Suprapubic skin (tissue), 4 donors: ENCODE results near the gene CAPN7.

Source experiments
- POLR2A ChIP-seq, 2 donors: fragments of 450-650 bp; IDR thresholded peaks; one replicate each; pipeline ENCODE4 v1.6.1; 2017; ENCODE audit warnings: antibody characterized with exemption in 2 of 2, mild to moderate bottlenecking in 2 of 2, moderate library complexity in 2 of 2
- POLR2AphosphoS5 ChIP-seq, 3 donors: sonication (generic); formaldehyde crosslinking; IDR thresholded peaks; one replicate each; pipeline ENCODE4 v1.6.1; 2017; ENCODE audit warnings: antibody characterized with exemption in 3 of 3
- TF ChIP-seq, protein P1 (sequence below), 2 donors: fragments of 200-600 bp in 1 of 2; fragments of 450-650 bp in 1 of 2; sonication (generic) in 1 of 2; IDR thresholded peaks; one replicate each; pipeline ENCODE4 v1.5.1; 2016 to 2019; ENCODE audit warnings: antibody characterized with exemption in 2 of 2, mild to moderate bottlenecking in 1 of 2, moderate library complexity in 1 of 2

DNA sequence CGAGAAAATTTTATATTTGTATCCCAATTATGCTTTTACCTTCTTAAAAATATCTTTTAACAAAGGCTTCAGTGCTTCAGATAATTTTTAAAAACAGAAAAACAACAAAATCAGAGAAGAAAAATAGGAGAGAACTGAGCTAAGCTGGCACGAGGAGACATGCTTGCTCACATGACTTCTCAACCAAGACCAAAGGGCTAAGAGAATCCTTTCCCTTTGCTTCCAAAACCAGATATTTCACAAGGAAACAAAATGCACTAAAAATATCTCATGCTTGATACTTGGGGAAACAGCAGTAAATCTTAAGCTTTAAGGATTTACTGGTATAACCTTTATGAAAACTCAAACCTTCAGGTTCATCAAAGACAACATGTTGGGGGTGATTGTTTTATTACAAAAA, 58.4 kb downstream of the CAPN7 start:
- TF ChIP-seq, protein P1, sequence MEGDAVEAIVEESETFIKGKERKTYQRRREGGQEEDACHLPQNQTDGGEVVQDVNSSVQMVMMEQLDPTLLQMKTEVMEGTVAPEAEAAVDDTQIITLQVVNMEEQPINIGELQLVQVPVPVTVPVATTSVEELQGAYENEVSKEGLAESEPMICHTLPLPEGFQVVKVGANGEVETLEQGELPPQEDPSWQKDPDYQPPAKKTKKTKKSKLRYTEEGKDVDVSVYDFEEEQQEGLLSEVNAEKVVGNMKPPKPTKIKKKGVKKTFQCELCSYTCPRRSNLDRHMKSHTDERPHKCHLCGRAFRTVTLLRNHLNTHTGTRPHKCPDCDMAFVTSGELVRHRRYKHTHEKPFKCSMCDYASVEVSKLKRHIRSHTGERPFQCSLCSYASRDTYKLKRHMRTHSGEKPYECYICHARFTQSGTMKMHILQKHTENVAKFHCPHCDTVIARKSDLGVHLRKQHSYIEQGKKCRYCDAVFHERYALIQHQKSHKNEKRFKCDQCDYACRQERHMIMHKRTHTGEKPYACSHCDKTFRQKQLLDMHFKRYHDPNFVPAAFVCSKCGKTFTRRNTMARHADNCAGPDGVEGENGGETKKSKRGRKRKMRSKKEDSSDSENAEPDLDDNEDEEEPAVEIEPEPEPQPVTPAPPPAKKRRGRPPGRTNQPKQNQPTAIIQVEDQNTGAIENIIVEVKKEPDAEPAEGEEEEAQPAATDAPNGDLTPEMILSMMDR (IDR thresholded peaks at IDR 0.05) = no peak
- TF ChIP-seq POLR2AphosphoS5 (IDR thresholded peaks at IDR 0.05) (no peak), POLR2A (IDR thresholded peaks at IDR 0.05) (no peak)
